HG03342 (cell line): ENCODE data around the gene LGALS14.
"Not testable (repeated sequence)": the region's sequence is repeated elsewhere in the genome, so short reads cannot be mapped to it uniquely, and the experiment has no call there.

Experiments
- ATAC-seq: cut with Tn5 transposase; IDR thresholded peaks from one replicate; pipeline ENCODE4 v1.9.1; 2021; ENCODE audit warnings: mild to moderate bottlenecking, moderate library complexity; ENCODE audit not compliant: unreplicated experiment

LGALS14 gene

DNA sequence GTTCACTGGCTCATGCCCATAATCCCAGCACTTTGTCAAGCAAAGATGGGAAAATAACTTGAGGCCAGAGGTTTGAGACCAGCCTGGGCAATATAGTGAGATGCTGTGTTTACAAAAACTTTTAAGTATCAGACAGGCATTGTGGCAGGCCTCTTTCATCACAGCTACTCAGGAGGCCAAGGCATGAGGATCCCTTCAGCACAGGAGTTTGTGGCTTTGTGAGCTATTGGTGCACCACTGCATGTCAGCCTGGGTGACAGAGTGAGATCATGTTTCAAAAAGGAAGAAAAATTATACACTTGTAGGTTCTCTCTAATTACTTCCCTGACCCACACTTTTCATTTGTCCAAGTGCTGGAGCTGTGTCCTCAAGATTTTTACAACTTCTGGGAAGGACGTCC lies 11.5 kb upstream of the LGALS14 start:
- ATAC-seq, result no peak

DNA sequence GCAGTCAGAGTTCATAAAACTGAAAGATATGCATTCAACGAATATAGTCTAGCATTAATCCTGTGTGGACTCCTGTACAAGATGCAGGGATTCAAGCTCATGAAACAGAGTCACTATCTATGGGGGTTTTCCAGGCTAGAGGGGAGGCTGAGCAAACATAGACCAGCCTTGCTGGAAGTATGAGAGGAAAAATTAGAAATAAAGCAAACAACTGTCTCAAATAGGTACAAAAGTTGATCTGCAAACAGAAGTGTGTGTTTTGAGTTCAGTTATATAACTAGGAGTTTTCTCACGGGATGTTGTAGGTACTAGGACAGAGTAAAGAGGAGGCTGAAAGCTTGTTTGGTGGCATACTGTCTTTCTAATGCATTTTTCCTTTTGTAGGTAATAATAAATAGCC lies 8.5 kb upstream of the LGALS14 start:
- ATAC-seq, result no peak

- no peak for ATAC-seq
These were observed 7.9 kb upstream of the LGALS14 start for GRCh38 chr19:39696387-39696786.

- no peak for ATAC-seq
These were observed 5.7 kb upstream of the LGALS14 start for GRCh38 chr19:39698535-39698934.

- no peak for ATAC-seq
These were observed 3.0 kb upstream of the LGALS14 start for GRCh38 chr19:39701291-39701690.

DNA sequence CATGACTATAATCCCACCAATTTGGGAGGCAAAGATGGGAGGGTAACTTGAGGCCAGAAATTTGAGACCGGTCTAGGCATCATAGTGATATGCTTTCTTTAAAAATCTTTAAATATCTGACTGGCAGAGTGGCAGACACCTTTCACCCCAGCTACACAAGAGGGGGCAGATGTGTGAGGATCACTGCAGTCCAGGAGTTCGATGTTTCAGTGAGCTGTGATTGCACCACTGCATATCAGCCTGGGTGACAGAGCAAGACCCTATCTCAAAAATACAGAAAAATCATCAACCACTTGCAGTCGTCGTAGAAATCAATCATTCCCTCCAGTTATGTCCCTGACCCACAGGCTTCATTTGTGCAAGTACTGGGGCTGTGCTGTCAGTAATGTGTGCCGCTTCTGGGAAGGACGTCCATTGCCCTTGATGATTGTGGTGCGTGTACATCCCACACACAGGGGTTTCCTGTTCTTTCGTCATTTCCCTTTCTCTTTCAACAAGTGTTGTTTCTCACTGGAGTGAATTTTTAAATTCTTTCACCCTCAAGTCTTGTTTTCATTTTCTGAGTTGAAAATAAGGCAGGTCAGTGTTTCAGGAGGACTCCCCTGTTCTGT lies 1.4 kb downstream of the LGALS14 start:
- no peak for ATAC-seq

GRCh38 chr19:39708594-39708993 lies 4.3 kb downstream of the LGALS14 start:
- ATAC-seq, result peak; percentile 70

GRCh38 chr19:39709026-39709872 lies 5.0 kb downstream of the LGALS14 start:
- ATAC-seq, result no peak

DNA sequence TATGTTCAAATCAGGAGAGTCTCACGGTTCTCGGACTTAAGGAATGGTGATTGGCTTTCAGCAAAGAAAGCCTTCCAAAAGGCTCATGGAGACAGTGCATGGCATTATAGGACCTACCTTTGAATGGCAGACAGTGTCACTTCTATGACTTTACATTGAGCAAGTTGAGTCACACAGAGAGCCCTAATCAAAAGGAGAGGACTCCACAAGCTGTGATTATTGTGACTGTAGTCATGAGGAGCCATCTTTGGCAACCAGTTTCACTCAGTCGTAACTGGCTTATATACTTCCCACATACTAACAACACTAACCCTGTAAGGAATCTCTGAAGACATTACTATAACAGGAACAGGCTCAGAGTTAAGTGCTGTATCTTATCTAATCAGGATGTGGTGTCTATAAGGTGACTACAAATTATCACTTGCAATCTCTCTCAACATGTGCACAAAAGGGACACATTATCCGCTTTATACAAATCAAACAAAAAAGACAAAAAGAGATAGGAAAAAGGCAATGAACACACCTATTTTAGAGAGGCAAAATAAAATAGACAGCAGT lies 6.1 kb downstream of the LGALS14 start:
- ATAC-seq, result no peak

DNA sequence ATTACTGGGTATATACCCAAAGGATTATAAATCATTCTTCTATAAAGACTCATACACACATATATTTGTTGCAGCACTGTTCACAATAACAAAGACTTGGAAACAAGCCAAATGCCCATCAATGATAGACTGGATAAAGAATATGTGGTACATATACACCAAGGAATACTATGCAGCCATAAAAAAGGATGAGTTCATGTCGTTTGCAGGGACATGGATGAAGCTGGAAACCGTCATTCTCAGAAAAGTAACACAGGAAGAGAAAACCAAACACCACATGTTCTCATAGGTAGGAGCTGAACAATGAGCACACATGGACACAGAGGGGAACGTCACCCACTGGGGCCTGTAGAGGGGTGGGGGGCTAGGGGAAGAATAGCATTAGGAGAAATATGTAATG lies 15.9 kb downstream of the LGALS14 start:
- ATAC-seq, result not testable (repeated sequence)

- no peak for ATAC-seq
These were observed 21.7 kb downstream of the LGALS14 start for GRCh38 chr19:39725995-39726394.

GRCh38 chr19:39727070-39727800 lies 23.0 kb downstream of the LGALS14 start:
- ATAC-seq, result no peak

GRCh38 chr19:39728040-39728439 lies 23.8 kb downstream of the LGALS14 start:
- no peak for ATAC-seq

GRCh38 chr19:39729594-39729993 lies 25.3 kb downstream of the LGALS14 start:
- no peak for ATAC-seq

GRCh38 chr19:39731685-39732084 lies 27.4 kb downstream of the LGALS14 start:
- ATAC-seq, result no peak

GRCh38 chr19:39733841-39734240 lies 29.6 kb downstream of the LGALS14 start:
- ATAC-seq, result no peak

DNA sequence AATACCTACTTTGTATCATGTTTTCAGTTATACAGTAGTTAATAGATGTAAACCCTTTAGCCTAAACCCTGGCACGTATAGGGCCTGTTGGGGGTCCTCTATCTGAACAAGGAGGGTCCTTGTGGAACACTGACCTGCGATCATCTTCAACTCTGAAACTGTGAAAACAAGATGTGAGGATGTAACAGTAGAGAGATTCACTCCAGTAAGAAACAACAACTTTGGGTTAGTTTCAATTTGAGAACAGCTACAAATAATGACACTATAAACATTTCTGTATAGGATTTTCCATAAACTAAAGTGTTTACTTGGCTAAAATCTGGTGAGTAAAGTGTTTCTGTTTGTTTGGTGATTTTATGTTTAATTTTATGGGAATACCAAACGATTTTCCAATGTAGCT lies 31.4 kb downstream of the LGALS14 start:
- no peak for ATAC-seq

DNA sequence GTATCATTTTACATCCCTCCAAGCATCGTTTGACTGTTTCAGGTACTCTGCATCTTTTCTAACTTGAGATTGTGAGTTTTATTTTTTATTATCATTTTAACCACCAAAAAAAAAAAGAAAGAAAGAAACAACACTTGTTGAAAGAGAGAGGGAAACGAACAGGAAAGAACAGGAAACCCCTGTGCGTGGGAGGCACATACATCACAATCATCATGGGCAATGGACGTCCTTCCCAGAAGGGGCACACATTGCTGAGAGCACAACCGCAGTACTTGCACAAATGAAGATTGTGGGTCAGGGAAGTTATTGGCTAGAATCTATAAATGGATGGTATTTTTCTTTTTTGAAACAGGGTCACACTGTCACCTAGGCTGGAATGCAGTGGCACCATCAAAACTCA lies 31.8 kb downstream of the LGALS14 start:
- ATAC-seq, result no peak

GRCh38 chr19:39737351-39737750 lies 33.1 kb downstream of the LGALS14 start:
- no peak for ATAC-seq

- ATAC-seq, result no peak
These were observed 33.6 kb downstream of the LGALS14 start, which contains the start of gene CLC for GRCh38 chr19:39737891-39738290. Gene CLC (minus strand): TSS chr19:39738029. CDS start chr19:39737952, 77 bp downstream.

DNA sequence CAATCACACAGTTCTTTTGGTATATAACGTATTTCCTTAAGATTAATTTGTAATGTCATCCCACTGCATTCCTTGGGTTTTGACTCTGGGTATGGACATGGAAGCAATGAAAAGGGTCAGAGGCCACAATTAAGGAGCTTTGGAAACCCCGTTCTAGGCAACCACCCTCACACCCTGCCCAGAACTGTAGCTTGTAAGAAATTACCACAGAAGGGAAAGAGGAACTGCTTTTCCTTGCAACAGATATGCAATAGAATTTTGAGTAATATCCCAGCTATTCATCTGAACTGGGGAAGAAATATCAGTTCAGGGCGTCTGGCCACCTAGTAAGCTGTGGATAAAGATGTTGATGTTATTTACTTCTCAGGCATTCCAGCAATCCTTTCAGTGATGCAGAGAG lies 34.5 kb downstream of the LGALS14 start:
- no peak for ATAC-seq
